Liver (tissue), 9 donors: ENCODE measurements around the gene ITCH. TPM values are rescaled to one million over a fixed set of nuclear protein-coding genes. Genes with fewer than 3 reads are reported as not detected.
A peak's percentile ranks its signal among the peaks of the same experiment; 100 is the strongest.

Source experiments
- DNase-seq: peaks from one replicate; pipeline ENCODE4 v3.0.0-alpha.2; 2017; ENCODE audit warnings: low spot score
- H3K27ac ChIP-seq, 2 donors: one replicate each; pipeline ENCODE4 v1.7.0; 2013; ENCODE audit warnings: inconsistent platforms in 2 of 2, low read length in 2 of 2, control low read depth in 1 of 2, low read depth in 1 of 2, mild to moderate bottlenecking in 1 of 2
- H3K27me3 ChIP-seq, 4 donors: one replicate each; pipeline versions ENCODE4 v1.6.1 to v1.7.0; 2013; ENCODE audit warnings: low read length in 3 of 4, inconsistent platforms in 1 of 4, mild to moderate bottlenecking in 1 of 4, moderate library complexity in 1 of 4; ENCODE audit not compliant: control insufficient read depth in 4 of 4, insufficient read depth in 4 of 4
- H3K36me3 ChIP-seq, 4 donors: one replicate each; pipeline versions ENCODE4 v1.6.1 to v1.7.0; 2013; ENCODE audit warnings: low read length in 3 of 4, mild to moderate bottlenecking in 3 of 4, low read depth in 1 of 4, moderate library complexity in 1 of 4; ENCODE audit not compliant: control insufficient read depth in 4 of 4, insufficient read depth in 3 of 4
- H3K4me1 ChIP-seq, 4 donors: one replicate each; pipeline versions ENCODE4 v1.6.1 to v1.7.0; 2013; ENCODE audit warnings: low read length in 3 of 4, mild to moderate bottlenecking in 3 of 4, moderate library complexity in 1 of 4; ENCODE audit not compliant: control insufficient read depth in 4 of 4, insufficient read depth in 4 of 4
- H3K4me3 ChIP-seq, 3 donors: one replicate each; pipeline versions ENCODE4 v1.6.1 to v1.7.0; 2013; ENCODE audit warnings: low read length in 3 of 3, control low read depth in 1 of 3, low read depth in 1 of 3, mild to moderate bottlenecking in 1 of 3
- H3K9ac ChIP-seq, 2 donors: one replicate each; pipeline ENCODE4 v1.7.0; 2013; ENCODE audit warnings: low read length in 2 of 2, mild to moderate bottlenecking in 2 of 2, moderate library complexity in 2 of 2, control low read depth in 1 of 2, low read depth in 1 of 2
- H3K9me3 ChIP-seq, 4 donors: one replicate each; pipeline versions ENCODE4 v1.6.1 to v1.7.0; 2013; ENCODE audit warnings: low read length in 3 of 4; ENCODE audit not compliant: control insufficient read depth in 4 of 4
- CTCF ChIP-seq: fragments of 150-350 bp; IDR thresholded peaks from 2 replicates; pipeline ENCODE4 v1.5.1; 2017; ENCODE audit warnings: improper control_type of control experiment, low read depth, low read length; ENCODE audit not compliant: missing input control
- FOXA2 ChIP-seq: IDR thresholded peaks from 2 replicates; pipeline ENCODE4 v1.6.1; 2016; ENCODE audit warnings: antibody characterized with exemption
- HNF4G ChIP-seq: IDR thresholded peaks from 2 replicates; pipeline ENCODE4 v1.6.1; 2016; ENCODE audit warnings: antibody characterized with exemption
- JUND ChIP-seq, 2 donors: IDR thresholded peaks; 2 replicates each; pipeline ENCODE4 v1.6.1; 2016; ENCODE audit warnings: antibody characterized with exemption in 2 of 2
- MAX ChIP-seq: IDR thresholded peaks from 2 replicates; pipeline ENCODE4 v1.6.1; 2016; ENCODE audit warnings: antibody characterized with exemption
- NR2F2 ChIP-seq: IDR thresholded peaks from 2 replicates; pipeline ENCODE4 v1.6.1; 2016; ENCODE audit warnings: antibody characterized with exemption
- RAD21 ChIP-seq, 2 donors: IDR thresholded peaks; 2 replicates each; pipeline ENCODE4 v1.6.1; 2016; ENCODE audit warnings: antibody characterized with exemption in 2 of 2, mild to moderate bottlenecking in 2 of 2
- REST ChIP-seq: IDR thresholded peaks from 2 replicates; pipeline ENCODE4 v1.6.1; 2016; ENCODE audit warnings: antibody characterized with exemption, mild to moderate bottlenecking
- TAF1 ChIP-seq: conservative IDR thresholded peaks from 2 replicates; pipeline ENCODE4 v1.6.1; 2016; ENCODE audit warnings: antibody characterized with exemption, mild to moderate bottlenecking
- ZBTB33 ChIP-seq: IDR thresholded peaks from 2 replicates; pipeline ENCODE4 v1.6.1; 2016; ENCODE audit warnings: antibody characterized with exemption
- WGBS: extraction: QIAGEN DNeasy Blood & Tissue Kit; methylation state at CpG from one replicate; pipeline ENCODE4 v1.1.7; 2013; 5-methylcytosine and 5-hydroxymethylcytosine counted together
- polyA plus RNA-seq, 2 donors: library from polyadenylated mRNA; stranded (reverse) in 1 of 2; unstranded in 1 of 2; fragments of 200-250 nt in 1 of 2; fragments of >200 nt in 1 of 2; fragmentation: Nextera tagmentation in 1 of 2; extraction: Ambion mirVana in 1 of 2; gene quantifications; one replicate each; pipeline versions ENCODE4 v1.2.1 to v1.2.3, GENCODE V29; 2013 to 2015
- total RNA-seq, 2 donors: library from RNA; depleted of rRNA; stranded (reverse); fragments of >200 nt; gene quantifications; one replicate each; pipeline ENCODE4 v1.2.3, GENCODE V29; 2014
- donor health status: healthy.
- donor health status: healthy.
- donor health status: healthy.
- donor health status: healthy.
- donor health status: healthy.

ITCH gene
- total and polyA plus RNA-seq, 4 donors: 14.3 to 85.3 (median 25.8) TPM

GRCh38 chr20:34472246-34472925 is 109.3 kb downstream of the ITCH start:
- H3K27ac ChIP-seq: no peak overlapping the region

GRCh38 chr20:34473262-34473883 is 110.3 kb downstream of the ITCH start:
- H3K9me3 ChIP-seq: no peaks in the 10 kb centered on the region
- H3K4me1 ChIP-seq: peaks cover 0 to 8% (median 3%) of the 10 kb centered on the region in 4 donors
- DNase-seq: peak; percentile 57
- H3K9ac ChIP-seq: no peak overlapping the region
- TF ChIP-seq FOXA2: no peak
- TF ChIP-seq HNF4G: no peak
- no peak for TF ChIP-seq MAX
- TF ChIP-seq ZBTB33: no peak
- TF ChIP-seq RAD21 (IDR thresholded peaks at IDR 0.05): peak; percentile 43 to 59
- no peak for TF ChIP-seq CTCF
- no peak for TF ChIP-seq REST
- TF ChIP-seq TAF1: no peak
- 88% methylated on average over 5 of the region's 5 CpGs for whole genome bisulfite sequencing
- H3K27ac ChIP-seq: no peak overlapping the region
- H3K27me3 ChIP-seq: no peaks in the 10 kb centered on the region
- peaks cover 5 to 40% (median 32%) of the 10 kb centered on the region in 4 donors for H3K36me3 ChIP-seq
- H3K4me3 ChIP-seq: no peak overlapping the region

More at GRCh38 chr20:34472246-34472925, 109.3 kb downstream of the ITCH start:
- 81% methylated on average over 6 of the region's 6 CpGs for WGBS
- H3K36me3 ChIP-seq: peaks cover 5 to 34% (median 28%) of the 10 kb centered on the region in 4 donors
- TF ChIP-seq JUND (IDR thresholded peaks at IDR 0.05) (peak in 1 of 2 donors; percentile 21), NR2F2 (no peak), CTCF (no peak)
- H3K4me3 ChIP-seq: no peak overlapping the region
- no peak for DNase-seq
- H3K4me1 ChIP-seq: peaks cover 0 to 8% (median 3%) of the 10 kb centered on the region in 4 donors
- H3K27me3 ChIP-seq: no peaks in the 10 kb centered on the region
- no peak overlapping the region for H3K9ac ChIP-seq
- H3K9me3 ChIP-seq: no peaks in the 10 kb centered on the region
